Measurements from ENCODE around the gene HRH1.

DNA sequence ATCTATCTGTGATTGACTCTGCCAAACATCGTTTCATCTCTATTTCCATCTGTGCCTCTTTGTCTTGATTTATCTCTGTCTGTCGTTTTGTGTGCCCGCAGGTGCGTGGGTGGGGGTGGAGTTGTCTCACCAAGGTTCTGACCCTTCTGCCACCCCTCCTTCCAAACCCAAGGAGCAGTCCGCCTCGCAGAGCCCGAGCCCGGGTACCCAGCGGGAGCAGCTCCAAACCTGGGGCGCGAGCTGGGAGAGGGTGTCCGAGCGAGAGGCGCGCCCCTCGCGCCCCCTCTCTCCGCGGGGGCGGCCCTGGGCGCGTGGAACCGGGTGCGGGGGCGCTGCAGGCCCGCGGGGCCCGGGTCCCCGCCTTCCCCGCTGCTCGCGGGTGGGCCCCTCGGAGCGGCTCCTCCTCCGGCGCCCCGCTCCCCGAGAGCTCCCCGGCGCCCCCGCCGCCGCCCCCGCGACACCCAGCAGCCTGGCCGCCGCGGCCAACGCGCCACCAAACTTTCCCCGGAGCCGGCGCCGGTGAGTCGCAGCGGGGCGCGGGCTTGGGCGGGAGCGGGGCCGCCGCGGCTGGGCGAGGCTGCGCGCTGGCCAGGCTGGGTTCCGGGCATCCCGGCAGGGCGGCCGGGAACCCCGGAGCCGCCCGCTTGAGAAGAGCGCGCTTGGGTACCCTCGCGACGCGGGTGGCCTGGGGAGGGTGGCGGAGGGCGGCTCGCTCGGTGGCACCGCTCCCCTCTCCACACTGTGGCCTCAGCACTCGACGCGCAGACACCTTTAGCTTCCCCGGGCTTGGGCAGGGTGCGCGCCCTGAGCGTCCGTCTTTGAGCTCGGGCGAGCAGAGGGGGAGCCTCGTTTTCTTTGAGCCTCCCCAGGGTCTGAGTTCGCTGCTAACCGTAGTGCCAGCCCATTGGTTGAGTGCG is at the start of gene HRH1:
- TF ChIP-seq, protein P1, sequence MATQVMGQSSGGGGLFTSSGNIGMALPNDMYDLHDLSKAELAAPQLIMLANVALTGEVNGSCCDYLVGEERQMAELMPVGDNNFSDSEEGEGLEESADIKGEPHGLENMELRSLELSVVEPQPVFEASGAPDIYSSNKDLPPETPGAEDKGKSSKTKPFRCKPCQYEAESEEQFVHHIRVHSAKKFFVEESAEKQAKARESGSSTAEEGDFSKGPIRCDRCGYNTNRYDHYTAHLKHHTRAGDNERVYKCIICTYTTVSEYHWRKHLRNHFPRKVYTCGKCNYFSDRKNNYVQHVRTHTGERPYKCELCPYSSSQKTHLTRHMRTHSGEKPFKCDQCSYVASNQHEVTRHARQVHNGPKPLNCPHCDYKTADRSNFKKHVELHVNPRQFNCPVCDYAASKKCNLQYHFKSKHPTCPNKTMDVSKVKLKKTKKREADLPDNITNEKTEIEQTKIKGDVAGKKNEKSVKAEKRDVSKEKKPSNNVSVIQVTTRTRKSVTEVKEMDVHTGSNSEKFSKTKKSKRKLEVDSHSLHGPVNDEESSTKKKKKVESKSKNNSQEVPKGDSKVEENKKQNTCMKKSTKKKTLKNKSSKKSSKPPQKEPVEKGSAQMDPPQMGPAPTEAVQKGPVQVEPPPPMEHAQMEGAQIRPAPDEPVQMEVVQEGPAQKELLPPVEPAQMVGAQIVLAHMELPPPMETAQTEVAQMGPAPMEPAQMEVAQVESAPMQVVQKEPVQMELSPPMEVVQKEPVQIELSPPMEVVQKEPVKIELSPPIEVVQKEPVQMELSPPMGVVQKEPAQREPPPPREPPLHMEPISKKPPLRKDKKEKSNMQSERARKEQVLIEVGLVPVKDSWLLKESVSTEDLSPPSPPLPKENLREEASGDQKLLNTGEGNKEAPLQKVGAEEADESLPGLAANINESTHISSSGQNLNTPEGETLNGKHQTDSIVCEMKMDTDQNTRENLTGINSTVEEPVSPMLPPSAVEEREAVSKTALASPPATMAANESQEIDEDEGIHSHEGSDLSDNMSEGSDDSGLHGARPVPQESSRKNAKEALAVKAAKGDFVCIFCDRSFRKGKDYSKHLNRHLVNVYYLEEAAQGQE (IDR thresholded peaks at IDR 0.05; ENCODE audit: unreplicated experiment): no peak
- TF ChIP-seq, protein P2, sequence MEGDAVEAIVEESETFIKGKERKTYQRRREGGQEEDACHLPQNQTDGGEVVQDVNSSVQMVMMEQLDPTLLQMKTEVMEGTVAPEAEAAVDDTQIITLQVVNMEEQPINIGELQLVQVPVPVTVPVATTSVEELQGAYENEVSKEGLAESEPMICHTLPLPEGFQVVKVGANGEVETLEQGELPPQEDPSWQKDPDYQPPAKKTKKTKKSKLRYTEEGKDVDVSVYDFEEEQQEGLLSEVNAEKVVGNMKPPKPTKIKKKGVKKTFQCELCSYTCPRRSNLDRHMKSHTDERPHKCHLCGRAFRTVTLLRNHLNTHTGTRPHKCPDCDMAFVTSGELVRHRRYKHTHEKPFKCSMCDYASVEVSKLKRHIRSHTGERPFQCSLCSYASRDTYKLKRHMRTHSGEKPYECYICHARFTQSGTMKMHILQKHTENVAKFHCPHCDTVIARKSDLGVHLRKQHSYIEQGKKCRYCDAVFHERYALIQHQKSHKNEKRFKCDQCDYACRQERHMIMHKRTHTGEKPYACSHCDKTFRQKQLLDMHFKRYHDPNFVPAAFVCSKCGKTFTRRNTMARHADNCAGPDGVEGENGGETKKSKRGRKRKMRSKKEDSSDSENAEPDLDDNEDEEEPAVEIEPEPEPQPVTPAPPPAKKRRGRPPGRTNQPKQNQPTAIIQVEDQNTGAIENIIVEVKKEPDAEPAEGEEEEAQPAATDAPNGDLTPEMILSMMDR (conservative IDR thresholded peaks at IDR 0.05; ENCODE audit: low read depth in 2 of 2): no peak
- TF ChIP-seq JUNB (IDR thresholded peaks at IDR 0.05; ENCODE audit: unreplicated experiment): no peak
- TF ChIP-seq POLR2AphosphoS5 (IDR thresholded peaks at IDR 0.05; ENCODE audit: low read depth): no peak
- TF ChIP-seq EZH2 (IDR thresholded peaks at IDR 0.05; ENCODE audit: low read depth, unreplicated experiment): peak; percentile 63
- TF ChIP-seq EZH2phosphoT487 (IDR thresholded peaks at IDR 0.05; ENCODE audit: unreplicated experiment): no peak
- TF ChIP-seq NANOG (IDR thresholded peaks at IDR 0.05; ENCODE audit: borderline replicate concordance): no peak
- no peak for TF ChIP-seq ZNF331 (CRISPR knock-in tag; IDR thresholded peaks at IDR 0.05; ENCODE audit: low read depth)
